T-helper 1 cell treated with Interleukin-12 subunit alpha and Interleukin-12 subunit beta and Interleukin-4 antibody, amounts not matched to agents 30 ng/mL and 1 ng/mL, for 36 hours (primary cell): Measurements from ENCODE around the gene HSD11B2. TPM values are rescaled to one million over a fixed set of nuclear protein-coding genes. Genes with fewer than 3 reads are reported as not detected.

Experiments
- intact Hi-C: fragments of 100-400 bp; cut with micrococcal nuclease; formaldehyde crosslinking; loops from one replicate; pipeline ENCODE4 v1.15.1; 2024
- total RNA-seq: library from RNA; stranded (reverse); gene quantifications from 2 replicates; pipeline ENCODE4 v1.2.3, GENCODE V29; 2022

Gene HSD11B2
- total RNA-seq, 1 donor from 2014 or later, result not detected

DNA sequence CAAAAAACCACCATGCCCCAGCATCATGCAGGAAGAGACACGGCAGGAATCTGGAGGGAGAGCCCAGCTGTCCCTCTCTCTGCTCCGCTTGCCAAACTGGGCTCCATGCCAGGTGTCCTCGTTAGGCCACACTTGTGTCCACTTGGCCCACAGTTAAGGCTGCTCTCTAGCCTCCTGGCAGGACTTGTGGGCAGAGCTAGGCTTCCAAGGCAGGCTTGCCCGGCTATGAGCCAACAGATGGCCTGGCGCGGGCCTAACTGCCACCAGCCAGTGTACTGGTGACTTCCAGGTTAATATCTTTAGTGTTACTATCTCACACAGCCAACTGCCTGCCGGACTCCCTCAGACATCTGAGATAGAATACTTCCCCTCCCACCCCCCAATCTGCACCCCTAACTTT is 39.4 kb downstream of the HSD11B2 start:
- intact Hi-C loops, result no loop called here

DNA sequence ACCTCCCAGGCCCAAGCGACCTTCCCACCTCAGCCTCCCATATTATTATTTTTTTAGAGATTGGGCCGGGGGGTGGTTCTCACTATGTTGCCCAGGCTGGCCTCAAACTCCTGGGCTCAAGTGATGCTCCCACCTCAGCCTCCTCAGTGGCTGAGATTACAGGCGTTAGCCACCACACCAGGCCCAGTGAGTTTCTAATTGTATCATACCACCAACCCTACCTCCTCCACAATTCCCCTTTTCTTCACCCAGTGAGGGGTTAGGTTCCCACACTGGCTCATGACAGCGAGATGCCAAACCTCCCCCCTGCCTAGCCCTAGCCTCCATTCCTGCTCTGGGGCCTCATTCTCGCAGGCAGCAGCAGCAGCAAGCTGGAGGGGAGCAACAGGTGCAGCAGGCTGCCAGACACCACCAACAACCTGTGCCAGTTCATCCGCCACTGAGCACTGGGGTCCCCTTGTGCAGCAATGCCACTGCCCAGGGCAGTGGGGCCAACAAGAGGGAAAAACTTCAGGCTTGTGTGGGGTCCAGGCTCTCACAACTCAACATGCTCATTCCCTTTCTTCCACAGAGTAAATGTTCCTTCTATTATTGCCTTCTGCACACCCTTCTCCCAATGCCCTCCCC is 41.0 kb downstream of the HSD11B2 start:
- intact Hi-C loops, result no loop called here

DNA sequence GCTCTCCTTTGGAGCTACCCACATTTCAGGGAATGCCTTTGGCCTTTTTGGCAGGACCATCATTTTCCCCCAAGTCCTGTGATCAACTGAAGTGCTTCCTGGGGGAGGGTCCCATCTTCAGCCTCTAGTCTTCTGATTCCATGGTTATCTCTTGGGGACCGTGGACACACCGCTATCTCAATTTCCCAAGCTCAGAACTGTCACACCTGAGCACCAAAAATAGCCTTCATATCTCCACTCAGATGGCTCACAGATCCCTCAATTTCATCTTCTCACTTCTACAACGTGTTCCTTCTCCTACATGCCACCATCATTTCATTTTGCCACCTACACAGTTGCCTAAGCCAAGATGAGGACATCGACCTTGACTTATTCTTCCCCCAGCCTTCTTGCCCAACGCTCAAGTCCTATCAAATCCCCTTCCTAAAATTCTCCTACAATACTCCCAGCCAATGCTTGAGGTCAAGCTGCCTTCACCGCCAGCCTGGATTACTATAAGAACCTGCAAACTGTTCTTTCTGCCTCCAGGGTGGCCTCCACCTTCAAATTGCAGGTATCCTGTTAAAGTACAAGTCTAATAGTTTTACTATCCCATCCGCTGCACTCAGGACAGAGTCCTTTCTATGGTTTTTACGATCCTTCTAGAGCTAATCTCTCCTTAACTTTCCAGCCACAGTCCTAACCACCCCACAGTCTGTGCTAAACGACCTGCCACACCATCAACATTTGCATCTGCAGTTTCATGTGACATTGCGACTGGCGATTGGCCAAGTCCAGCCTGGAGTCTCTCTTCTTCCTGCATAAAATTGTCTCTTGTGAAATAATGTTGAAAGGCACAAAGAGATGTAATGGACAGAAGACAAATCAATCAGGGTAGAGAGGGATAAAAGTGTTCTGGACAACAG is 43.9 kb downstream of the HSD11B2 start:
- intact Hi-C loops, result no loop called here

DNA sequence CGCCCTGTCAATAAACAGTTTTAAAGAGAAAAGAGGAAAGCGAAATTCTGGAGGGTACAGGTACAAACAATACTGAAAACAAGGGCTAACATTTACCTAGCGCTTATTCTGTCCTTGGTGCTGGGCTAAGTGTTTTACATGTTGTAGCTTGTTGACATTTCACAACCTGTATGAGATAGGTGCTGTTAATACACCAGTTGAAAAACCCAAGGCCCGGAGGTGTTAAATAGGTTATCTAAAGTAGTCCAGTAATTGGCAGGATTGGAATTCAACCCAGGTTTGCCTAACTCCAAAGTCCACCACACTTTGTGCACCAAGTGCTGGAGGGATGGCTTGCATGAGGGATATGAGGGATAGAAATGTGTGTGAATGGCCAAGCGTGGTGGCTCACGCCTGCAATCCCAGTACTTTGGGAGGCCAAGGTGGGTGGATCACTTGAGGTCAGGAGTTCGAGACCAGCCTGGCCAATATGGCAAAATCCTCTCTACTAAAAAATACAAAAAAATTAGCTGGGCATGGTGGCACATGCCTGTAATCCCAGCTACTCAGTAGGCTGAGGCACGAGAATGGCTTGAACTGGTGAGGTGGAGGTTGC is 47.1 kb downstream of the HSD11B2 start:
- intact Hi-C loops, result no loop called here

DNA sequence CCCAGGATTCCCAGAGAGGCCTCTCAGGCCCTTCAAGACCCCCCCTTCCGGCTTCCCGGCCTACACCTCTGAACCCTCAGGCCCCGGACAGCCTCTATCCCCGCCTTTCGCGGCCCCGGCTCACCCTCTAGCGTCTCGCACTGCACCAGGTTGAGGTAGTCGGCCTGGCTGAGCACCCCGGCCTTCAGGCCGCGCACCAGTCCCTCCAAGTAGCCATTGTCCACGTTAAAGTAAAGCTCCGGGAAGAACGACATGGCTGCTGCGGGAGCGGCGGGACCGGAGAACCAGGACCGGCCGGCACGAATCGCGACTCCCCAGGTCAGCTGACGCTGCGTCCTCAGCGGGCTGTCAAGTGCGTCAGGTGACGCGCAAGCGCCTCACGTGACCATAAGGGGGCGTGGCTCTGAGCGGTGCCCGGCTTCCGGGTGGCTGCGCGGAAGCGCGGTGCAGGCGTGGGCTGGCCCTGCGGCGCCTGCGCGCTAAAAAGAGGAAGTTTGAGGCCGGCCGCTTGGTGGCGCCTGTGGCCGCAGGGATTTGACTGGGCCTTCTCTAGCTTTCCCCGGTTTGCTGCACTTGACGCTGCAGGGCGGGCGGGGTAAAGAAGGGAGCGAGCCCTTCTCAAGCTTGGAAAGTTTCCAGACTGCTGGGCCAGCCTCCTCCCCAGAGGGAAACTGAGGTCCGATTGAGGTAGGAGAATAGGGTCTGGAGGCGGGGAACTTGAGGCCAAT is 50.1 kb downstream of the HSD11B2 start, which contains the start of gene ATP6V0D1:
Gene ATP6V0D1, minus strand, starts transcription at position 325 of the 728 bp plus-strand sequence. Its CDS starts 71 bp downstream, at position 254.
- intact Hi-C loops, result loop anchor here (1.0 to 5.0 kb wide), 12 partner anchors 13 to 369 kb away; partner anchors contain the start of genes ACD, CTCF, GFOD2 and PARD6A

DNA sequence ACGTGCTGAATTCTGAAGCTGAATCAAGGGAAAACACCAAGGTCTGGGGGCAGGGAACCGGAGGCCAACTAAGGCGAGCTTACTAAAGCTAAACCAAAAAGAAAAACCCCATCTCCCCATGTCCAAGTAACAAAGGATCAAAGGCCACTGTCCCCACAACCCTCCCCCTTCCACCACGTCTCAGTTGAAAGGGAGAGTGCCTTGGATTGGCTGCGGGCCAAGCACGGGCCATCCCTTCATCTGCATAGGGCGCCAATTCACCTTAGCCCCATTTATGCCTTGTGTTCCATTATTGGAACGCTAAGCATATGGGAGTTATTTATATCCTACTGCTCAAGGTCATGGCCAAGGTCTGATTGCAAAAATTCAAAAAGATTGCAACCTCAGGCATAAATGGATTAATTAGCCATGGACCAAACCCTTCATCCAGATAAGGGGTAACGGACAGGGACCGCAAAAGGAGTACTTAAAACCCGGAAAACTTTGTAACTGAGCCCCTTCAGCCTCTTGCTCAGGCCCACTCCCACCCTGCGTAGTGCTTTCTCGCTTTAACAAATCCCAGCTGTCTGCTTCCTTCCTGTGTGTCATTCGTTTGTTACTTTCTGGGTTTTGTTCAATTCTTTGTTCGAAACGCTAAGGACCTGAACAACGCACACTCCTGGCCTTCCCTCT is 50.8 kb downstream of the HSD11B2 start:
- intact Hi-C loops, result loop anchor here (1.0 to 5.0 kb wide), 13 partner anchors 13 to 369 kb away; partner anchors contain the start of genes ACD, CTCF, E2F4 and GFOD2

DNA sequence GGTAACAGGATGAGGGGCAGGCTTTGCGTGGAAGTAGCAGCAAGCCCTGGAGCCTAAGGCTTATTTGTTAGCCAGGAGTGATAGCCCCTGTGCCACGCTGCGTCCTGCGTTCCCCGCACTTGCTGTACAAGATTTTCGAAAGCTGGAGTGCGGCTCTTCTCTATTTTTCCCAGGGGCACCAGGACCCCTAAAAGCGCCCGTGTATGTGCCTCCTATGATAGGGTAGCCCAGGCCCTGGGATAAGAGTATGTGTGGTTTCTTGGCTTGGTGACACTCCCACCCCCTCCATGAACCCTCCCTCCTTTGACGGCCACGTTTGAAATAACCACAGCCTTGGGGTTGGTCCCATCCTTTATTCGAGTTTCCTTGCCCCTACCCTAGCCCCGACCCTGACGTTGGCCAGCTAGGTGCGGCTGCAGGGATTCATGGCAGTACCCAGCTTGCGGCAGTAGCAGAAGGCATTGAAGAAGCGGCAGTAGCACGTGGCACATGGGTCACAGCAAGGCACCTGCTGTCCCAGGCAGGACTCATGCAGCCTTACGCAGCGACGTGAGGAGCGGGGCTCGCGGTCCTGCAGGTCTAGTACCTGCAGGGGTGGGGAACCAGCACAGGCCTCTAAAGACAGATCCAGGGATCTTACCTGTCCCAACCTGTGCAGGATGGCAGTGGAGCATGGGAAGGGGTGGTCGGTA is 51.5 kb downstream of the HSD11B2 start:
- intact Hi-C loops, result loop anchor here (1.0 to 5.0 kb wide), 2 partner anchors 290 to 370 kb away; partner anchors contain the start of gene E2F4

DNA sequence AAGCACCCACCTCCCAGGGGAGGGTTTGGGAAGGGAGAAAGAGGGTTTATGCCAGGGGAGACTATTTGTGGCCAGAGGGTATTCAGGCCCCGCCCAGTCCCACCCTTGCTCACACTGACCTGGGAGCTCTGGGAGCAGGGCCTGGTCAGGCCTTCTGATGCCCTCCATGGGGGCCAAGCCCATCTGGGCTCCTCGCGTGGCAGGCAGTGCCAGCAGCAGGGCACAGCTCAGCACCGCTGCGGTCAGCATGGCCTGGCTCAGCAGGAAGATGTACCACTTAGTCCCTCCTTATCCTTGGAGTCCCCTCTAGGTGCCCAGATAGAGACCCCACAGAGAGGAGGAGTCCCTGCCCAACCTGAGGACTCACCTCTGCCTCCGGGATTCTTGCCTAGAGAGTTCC is 52.2 kb downstream of the HSD11B2 start, which contains the start of gene AGRP:
Gene AGRP, minus strand, starts transcription at position 398 of the 400 bp plus-strand sequence. Its CDS starts 149 bp downstream, at position 249.
- intact Hi-C loops, result loop anchor here (5.0 kb wide), 1 partner anchor 371 kb away; no protein-coding TSS in a partner anchor

DNA sequence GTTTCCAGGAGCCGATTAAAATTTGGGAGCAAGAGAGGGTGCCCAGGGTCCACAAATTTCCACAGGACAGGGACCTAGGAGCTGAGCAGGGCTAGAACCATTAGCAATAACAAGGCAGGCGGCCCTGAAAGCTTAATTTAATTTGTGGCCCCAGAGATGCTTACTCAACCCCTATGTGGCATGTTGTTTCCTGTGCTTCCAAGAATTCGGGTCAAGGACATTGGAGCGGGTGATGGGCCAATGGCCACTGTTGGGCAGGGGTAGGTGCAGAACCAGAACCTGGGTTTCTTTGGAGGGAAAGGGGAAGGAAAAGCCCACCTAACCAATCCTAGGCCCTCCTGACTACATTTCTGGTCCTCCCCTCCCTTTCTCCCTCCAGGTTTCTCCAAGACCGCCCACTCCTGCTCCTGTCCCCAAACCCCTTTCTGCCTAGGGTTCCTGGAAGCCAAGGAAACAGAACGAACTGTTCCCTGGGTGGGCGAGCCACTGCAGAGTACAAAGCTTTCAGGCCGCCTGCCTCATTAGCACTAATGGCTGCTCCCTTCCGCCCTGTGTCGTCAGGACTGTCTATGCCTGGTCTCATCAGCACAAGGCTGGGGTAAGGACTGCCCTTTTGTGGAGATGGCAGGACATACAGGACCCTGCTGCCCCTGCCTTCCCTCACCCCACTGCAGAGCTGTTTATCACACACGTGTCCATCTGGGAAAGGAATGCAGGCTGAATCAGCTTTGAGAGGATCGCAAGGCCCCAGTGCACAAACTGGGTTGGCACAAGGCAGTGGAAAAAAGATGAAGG is 53.0 kb downstream of the HSD11B2 start:
- intact Hi-C loops, result loop anchor here (5.0 kb wide), 1 partner anchor 372 kb away; no protein-coding TSS in a partner anchor

DNA sequence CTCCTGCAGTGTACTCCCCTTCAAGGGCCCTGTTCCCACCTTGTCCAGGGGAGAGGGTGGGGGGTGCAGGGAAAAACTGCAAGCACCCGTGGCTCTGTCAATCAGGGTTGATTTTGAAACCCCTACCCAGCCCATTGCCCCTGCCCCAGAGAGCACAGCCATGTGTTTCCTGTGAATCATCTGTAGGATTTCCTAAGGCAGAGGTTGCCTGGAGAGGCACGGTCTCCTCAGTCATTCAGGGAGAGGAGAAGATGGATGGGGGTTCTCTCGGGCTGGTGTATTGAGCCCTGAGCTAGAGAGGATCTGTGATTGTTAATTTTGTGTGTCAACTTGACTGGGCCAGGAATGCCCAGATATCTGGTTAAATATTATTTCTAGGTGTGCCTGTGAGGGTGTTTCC is 55.9 kb downstream of the HSD11B2 start:
- intact Hi-C loops, result no loop called here

Other genes starting within 250 kb of the HSD11B2 start
- gene MATCAP1, start 247.2 kb upstream of the HSD11B2 start, total RNA-seq, result 79.1 and 79.7 TPM in 2 replicates
- gene EXOC3L1, start 241.0 kb upstream of the HSD11B2 start, total RNA-seq, result 0.42 and 0.61 TPM in 2 replicates
- 137 and 146 TPM in 2 replicates for gene E2F4, start 239.0 kb upstream of the HSD11B2 start, total RNA-seq
- 8.0 and 8.9 TPM in 2 replicates for gene ELMO3, start 232.0 kb upstream of the HSD11B2 start, total RNA-seq
- gene TMEM208, start 204.0 kb upstream of the HSD11B2 start, total RNA-seq, result 52.6 and 52.9 TPM in 2 replicates
- 104 and 106 TPM in 2 replicates for gene FHOD1, start 183.6 kb upstream of the HSD11B2 start, total RNA-seq
- 3.5 and 3.7 TPM in 2 replicates for gene SLC9A5, start 182.1 kb upstream of the HSD11B2 start, total RNA-seq
- 23.0 and 25.4 TPM in 2 replicates for gene PLEKHG4, start 151.6 kb upstream of the HSD11B2 start, total RNA-seq
- 0.10 TPM in 1 of 2 replicates, not detected in the other for gene KCTD19, start 104.4 kb upstream of the HSD11B2 start, total RNA-seq
- 0.51 TPM in 1 of 2 replicates, not detected in the other for gene LRRC36, start 104.3 kb upstream of the HSD11B2 start, total RNA-seq
- not detected in 2 replicates for gene TPPP3, start 37.6 kb upstream of the HSD11B2 start, total RNA-seq
- gene ZDHHC1, start 14.6 kb upstream of the HSD11B2 start, total RNA-seq, result 0.15 and 0.42 TPM in 2 replicates
- gene ATP6V0D1, start 50.0 kb downstream of the HSD11B2 start, total RNA-seq, result 69.7 and 70.7 TPM in 2 replicates
- gene AGRP, start 52.4 kb downstream of the HSD11B2 start, total RNA-seq, result not detected in 2 replicates
- 47.9 and 52.6 TPM in 2 replicates for gene RIPOR1, start 97.7 kb downstream of the HSD11B2 start, total RNA-seq
- 75.3 and 79.3 TPM in 2 replicates for gene CTCF, start 131.4 kb downstream of the HSD11B2 start, total RNA-seq
- 206 and 225 TPM in 2 replicates for gene CARMIL2, start 214.0 kb downstream of the HSD11B2 start, total RNA-seq
- gene ACD, start 229.1 kb downstream of the HSD11B2 start, total RNA-seq, result 39.9 and 42.8 TPM in 2 replicates
- gene PARD6A, start 229.8 kb downstream of the HSD11B2 start, total RNA-seq, result 10.2 and 11.1 TPM in 2 replicates
- 8.5 and 9.0 TPM in 2 replicates for gene ENKD1, start 235.6 kb downstream of the HSD11B2 start, total RNA-seq
- 1.9 and 3.2 TPM in 2 replicates for gene C16orf86, start 235.7 kb downstream of the HSD11B2 start, total RNA-seq